Activated T-helper 9 cell treated with anti-CD3 and anti-CD28 coated beads, Interleukin-2, amount 50 U/mL, for 16 hours (primary cell): ENCODE results near the gene TOR2A.

Experiments used
- DNase-seq: peaks from one replicate; pipeline ENCODE4 v3.0.0-alpha.2; 2020; ENCODE audit warnings: low read depth

TOR2A gene

GRCh38 chr9:127720031-127720864, 14.8 kb downstream of the TOR2A start:
- DNase-seq: no peak

DNA sequence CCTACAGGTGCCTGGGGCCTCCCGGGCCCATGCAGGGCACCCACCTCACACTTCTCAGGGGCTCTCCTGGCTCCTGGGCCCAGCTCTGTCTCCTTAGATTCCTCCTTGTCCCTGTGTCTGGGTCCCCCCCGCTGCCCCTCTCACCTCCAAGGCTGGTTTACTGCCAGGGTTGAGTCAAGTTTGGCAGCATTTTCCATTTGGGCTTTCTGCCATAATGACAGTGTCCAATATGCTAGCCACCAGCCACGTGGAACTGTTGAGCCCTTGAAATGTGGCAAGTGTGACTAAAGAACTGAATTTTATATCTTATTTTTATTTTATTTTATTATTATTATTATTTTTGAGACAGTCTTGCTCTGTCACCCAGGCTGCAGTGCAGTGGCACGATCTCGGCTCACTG, 17.3 kb downstream of the TOR2A start:
- DNase-seq: no peak

DNA sequence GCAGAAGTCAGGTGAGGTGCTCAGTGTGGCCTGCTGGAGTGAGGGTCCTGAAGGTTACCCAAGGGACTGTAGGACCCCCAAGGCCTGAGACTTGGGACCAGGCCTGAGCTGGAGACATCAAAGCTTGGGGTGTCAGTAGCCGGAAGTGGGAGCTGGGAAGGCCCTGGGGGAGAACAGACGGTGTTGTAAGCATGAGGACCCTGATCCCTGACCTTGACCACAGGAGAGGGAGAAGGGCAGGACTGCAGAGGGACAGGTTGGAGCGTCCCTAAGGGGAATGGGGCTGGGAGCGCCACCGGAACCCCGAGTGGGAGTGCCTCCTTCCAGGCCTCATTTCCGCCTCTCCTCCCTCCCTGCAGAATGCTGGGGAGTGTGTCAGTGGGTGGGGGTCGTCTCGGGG, 18.7 kb downstream of the TOR2A start:
- DNase-seq: no peak

GRCh38 chr9:127715470-127716337, 19.4 kb downstream of the TOR2A start, which contains the start of the genes PTRH1 and TTC16:
Gene PTRH1, minus strand, starts transcription at chr9:127715663. Its CDS starts 24 bp downstream, at chr9:127715639.
Gene TTC16, plus strand, starts transcription at chr9:127716079. Its CDS starts 67 bp downstream, at chr9:127716146.
- peak; percentile 96 for DNase-seq

- no peak for DNase-seq
These were observed 20.1 kb downstream of the TOR2A start for GRCh38 chr9:127714951-127715469.

DNA sequence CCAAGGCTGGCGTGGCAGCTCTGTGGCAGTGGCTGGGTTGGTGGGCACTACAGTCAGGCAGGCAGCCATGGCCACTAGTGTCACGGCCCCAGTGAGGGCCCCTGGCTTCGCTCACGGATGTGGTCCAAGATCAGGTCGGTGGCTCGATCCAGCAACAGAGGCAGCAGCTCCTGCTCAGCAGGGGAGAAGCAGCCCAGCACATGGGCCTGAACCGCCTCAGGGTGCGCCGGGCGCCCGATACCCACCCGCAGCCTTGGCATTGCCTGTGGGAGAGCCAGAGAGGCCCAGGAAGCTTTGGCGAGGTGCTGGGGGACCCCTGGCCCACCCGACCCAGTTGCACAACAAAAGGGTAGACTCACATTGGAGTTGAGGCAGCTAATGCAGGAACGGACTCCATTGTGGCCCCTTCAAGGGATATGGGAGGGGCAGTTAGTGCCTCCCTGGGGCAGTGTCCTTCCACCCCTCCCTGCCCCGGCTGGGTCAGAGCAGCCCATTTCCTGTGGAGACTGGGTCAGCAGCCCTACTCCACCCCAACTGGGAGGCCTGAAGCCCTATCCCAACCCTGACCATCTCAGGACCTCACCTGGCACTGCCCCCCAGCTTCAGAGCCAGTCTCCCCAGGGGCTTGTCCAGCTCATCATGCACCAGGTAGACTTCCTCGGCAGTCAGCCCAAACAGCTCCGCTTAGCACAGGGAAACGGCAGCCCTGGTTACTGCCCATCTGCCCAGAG, 20.9 kb downstream of the TOR2A start:
- DNase-seq: no peak

DNA sequence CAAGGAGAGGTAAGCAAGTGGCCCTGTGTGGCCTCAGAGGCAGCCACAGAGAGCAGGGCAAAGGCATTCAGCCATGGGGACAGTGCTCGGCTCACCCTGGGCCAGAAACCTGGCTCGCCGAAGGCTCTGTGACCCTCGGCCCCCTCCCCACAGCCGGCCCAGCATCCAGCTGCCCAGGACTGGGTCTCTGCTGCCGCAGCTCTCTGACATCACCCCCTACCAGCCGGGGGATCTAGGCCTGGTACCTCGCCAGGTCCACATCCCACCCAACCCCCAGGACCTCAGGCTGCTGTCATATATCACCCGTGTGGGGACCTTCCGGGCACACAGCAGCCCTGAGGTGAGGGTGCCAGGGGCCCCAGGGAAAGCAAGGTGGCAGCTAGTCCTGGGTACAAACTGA, 22.2 kb downstream of the TOR2A start:
- no peak for DNase-seq

GRCh38 chr9:127712371-127712770, 22.7 kb downstream of the TOR2A start:
- DNase-seq: no peak

- no peak for DNase-seq
These were observed 23.2 kb downstream of the TOR2A start for GRCh38 chr9:127711831-127712274.

- no peak for DNase-seq
These were observed 23.8 kb downstream of the TOR2A start for GRCh38 chr9:127711226-127711701.

DNA sequence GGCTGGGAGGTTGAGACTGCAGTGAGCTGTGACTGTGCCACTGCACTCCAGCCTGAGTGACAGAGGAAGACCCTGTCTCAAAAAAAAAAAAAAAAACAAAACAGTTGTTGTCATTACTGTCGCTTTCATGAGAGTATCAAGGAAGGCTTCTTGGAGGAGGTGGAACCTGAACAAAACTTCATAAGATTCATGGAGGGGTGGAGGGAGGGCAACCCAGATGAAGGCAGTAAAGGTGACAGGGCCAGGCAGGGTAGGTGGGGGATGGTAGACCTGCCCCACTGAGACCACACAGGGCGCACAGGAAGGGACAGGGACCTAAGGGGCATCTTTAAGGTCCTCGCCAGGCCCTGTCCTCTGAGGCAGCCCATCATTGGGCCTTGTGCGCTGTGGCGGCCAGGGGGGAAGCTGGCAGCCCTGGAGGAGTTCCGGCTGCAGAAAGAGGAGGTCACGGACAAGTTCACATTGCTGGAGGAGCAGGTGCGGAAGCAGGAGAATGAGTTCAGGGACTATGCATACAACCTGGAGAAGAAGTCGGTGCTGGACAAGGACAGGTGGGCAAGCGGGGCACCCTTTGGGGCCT, 24.8 kb downstream of the TOR2A start:
- DNase-seq: no peak

DNA sequence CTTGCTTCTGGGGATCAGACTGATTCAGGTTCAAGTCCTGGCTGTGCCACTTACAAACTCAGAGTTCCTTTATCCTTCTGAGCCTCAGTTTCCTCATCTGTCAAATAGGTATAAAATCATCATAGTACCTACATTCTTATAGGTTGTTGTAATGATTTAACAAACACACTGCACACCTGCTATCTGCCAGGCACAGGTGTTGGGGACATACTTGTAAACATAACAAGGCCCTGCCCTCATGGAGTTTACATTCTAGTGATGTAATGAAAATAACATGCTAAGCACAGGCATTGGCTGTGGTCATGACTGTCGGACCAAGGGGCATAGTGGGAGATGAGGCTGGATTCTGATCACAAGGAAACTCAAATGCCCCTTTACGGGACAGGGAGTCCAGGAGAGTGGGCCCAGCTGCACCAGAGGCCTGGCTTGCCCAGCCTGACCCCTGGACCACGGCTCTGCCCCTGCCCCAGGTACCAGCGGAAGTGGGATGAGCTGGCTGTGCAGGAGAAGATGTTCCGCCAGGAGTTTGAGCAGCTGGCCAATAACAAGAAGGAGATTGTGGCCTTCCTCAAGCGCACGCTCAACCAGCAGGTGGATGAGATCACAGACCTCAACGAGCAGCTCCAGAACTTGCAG, 26.0 kb downstream of the TOR2A start:
- DNase-seq: no peak

DNA sequence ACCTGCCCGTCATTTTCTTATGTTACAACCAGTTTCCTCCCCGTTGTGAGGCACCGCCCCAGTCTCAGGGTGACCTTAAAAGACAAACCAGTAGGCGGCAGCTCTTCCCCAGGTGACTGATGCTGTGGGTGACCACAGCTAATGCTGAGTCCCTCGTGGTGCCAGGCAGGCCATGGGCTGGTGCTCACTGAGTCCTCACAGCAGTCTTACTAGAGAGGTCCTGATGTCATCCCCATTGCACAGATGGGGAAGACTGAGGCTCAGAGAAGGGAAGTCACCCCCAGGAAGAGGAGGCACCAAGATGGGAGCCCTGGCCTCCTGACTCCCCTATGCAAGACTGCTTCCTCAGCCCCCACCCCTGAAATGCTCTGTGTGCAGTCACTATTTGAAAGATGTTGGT, 27.3 kb downstream of the TOR2A start:
- DNase-seq: no peak

DNA sequence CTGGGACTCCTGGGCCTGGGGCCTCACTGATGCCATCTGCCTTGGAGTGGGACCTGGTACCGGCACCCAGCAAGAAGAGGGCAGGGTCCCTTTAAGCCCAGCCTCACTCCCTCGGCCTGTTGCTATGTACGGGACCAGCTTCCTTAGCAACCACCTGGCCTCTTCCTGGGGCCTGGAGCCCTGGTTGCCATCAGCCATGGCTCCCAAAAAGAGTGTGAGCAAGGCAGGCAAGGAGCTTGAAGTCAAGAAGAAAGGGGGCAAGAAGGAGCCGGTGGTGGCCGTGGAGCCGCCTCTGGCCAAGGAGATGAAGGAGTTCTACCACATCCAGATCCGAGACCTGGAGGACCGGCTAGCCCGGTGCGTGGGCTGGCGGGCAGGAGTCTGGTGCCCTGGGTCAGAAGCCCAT, 28.3 kb downstream of the TOR2A start, which contains the start of gene CFAP157:
CFAP157 (plus strand) TSS at position 153 of the 406 bp plus-strand sequence; CDS start at position 197, 44 bp downstream.
- DNase-seq: no peak

- DNase-seq: no peak
These were observed 29.3 kb downstream of the TOR2A start for GRCh38 chr9:127705577-127706379.

- no peak for DNase-seq
These were observed 31.7 kb downstream of the TOR2A start for GRCh38 chr9:127703289-127703946.

GRCh38 chr9:127700594-127701255, 34.4 kb downstream of the TOR2A start:
- DNase-seq: no peak

DNA sequence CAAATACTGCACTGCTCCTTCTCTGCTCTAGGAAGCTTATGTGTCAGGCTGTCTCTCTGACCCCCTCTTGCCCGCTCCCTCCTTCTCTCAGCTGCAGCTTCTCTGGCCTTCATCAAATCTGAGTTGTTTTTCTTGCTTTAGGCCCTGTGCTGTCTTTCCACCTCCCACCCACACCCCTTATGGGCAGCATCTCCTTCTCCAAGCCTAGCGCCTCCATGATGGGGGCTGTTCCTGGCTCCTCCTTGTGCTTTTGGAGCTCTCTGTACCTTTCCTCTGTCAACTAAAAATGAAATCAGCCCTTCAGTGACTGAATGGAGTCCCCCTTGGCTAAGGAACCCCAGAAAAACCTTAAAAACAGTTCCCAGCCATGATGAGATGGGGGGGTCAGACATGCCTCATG, 35.0 kb downstream of the TOR2A start:
- DNase-seq: no peak
